ENCODE data around the gene TIMMDC1.

Gene TIMMDC1

GRCh38 chr3:119508172-119508845, 10.0 kb downstream of the TIMMDC1 start:
- no peak for TF ChIP-seq CTCF (IDR thresholded peaks at IDR 0.05; ENCODE audit: control insufficient read depth, extremely low read depth, insufficient read depth)
- H3K4me3 ChIP-seq (ENCODE audit: low read depth, low read length) = no peak overlapping the region
- DNase-seq (ENCODE audit: low read depth) = no peak

- DNase-seq (ENCODE audit: low read depth) = no peak
- TF ChIP-seq CTCF (IDR thresholded peaks at IDR 0.05; ENCODE audit: control insufficient read depth, extremely low read depth, insufficient read depth) = no peak
- no peak overlapping the region for H3K4me3 ChIP-seq (ENCODE audit: low read depth, low read length)
These were observed 12.3 kb downstream of the TIMMDC1 start for GRCh38 chr3:119510690-119511089.

- H3K4me3 ChIP-seq (ENCODE audit: low read depth, low read length) = no peak overlapping the region
- no peak for TF ChIP-seq CTCF (IDR thresholded peaks at IDR 0.05; ENCODE audit: control insufficient read depth, extremely low read depth, insufficient read depth)
- no peak for DNase-seq (ENCODE audit: low read depth)
These were observed 16.3 kb downstream of the TIMMDC1 start for GRCh38 chr3:119514637-119515036.

GRCh38 chr3:119517112-119517511, 18.8 kb downstream of the TIMMDC1 start:
- no peak overlapping the region for H3K4me3 ChIP-seq (ENCODE audit: low read depth, low read length)
- TF ChIP-seq CTCF (IDR thresholded peaks at IDR 0.05; ENCODE audit: control insufficient read depth, extremely low read depth, insufficient read depth) = no peak
- DNase-seq (ENCODE audit: low read depth) = no peak

GRCh38 chr3:119518026-119518425, 19.7 kb downstream of the TIMMDC1 start:
- DNase-seq (ENCODE audit: low read depth) = no peak
- H3K4me3 ChIP-seq (ENCODE audit: low read depth, low read length) = no peak overlapping the region
- no peak for TF ChIP-seq CTCF (IDR thresholded peaks at IDR 0.05; ENCODE audit: control insufficient read depth, extremely low read depth, insufficient read depth)

- TF ChIP-seq CTCF (IDR thresholded peaks at IDR 0.05; ENCODE audit: control insufficient read depth, extremely low read depth, insufficient read depth) = peak; percentile 73
- no peak for DNase-seq (ENCODE audit: low read depth)
- H3K4me3 ChIP-seq (ENCODE audit: low read depth, low read length) = no peak overlapping the region
These were observed 26.8 kb downstream of the TIMMDC1 start for GRCh38 chr3:119524931-119525662.
